GM21367 (cell line): ENCODE measurements around the gene PSG1.
"Not testable (repeated sequence)": the region's sequence is repeated elsewhere in the genome, so short reads cannot be mapped to it uniquely, and the experiment has no call there.

Experiments
- ATAC-seq: cut with Tn5 transposase; IDR thresholded peaks from one replicate; pipeline ENCODE4 v1.9.1; 2021; ENCODE audit not compliant: unreplicated experiment

Gene PSG1

DNA sequence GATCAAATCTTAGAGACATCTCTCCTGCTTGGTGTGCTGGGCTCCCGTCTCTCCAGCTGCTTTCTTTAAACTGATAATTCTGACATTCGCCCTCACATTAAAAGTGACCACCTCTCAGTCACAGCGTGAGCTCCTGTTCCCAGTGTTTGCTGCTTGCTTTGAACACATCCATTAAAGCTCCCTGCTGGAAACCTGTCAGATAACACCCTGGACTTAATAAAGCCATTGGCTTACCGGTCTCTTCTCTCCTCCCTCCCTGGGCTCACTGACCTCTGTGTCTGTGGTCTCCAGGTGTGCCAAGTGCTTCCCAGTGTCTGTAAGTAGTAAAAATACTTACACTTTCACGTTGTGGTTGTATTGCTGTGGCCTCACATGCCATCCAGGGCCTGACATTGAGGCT lies 2.5 kb upstream of the PSG1 start:
- not testable (repeated sequence) for ATAC-seq

DNA sequence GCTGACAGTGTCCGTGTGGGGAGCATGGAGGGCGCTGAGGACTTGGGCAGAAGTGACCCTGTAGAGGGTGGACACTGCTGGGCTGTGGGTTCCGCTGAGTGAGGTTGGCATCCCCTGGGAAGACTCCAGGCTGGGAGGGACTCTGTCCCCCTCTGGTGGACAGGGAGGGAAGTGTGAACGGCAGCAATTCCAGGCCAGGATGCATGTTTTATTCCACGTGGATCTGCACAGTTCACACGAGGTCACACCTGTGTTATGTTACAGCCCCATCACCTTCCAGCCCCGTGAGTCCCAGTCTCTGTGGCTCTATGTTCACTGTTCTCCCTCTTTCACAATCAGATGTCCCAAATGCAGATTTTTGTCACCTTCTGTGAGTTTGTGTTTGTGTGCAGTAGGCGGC lies 1.8 kb upstream of the PSG1 start:
- not testable (repeated sequence) for ATAC-seq

DNA sequence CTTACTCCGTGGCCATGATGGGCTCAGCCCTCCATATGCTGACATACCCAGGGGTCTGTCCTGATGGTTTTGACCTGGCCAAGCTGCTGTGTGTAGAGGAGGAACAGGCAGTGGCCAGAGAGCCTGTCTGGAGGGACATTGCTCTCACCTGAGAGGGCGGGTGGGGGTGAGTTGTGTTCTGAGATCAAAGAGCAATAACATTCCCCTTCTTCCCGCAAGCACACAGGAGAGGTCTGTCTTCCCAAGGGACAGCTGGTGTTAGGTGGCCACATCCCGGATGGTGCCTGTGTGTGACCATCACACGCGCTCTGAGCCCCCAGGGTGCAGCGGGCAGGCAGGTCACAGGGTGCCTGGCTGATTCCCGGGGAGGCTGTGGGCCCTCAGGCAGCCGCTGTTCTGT lies 1.1 kb upstream of the PSG1 start:
- ATAC-seq = not testable (repeated sequence)

DNA sequence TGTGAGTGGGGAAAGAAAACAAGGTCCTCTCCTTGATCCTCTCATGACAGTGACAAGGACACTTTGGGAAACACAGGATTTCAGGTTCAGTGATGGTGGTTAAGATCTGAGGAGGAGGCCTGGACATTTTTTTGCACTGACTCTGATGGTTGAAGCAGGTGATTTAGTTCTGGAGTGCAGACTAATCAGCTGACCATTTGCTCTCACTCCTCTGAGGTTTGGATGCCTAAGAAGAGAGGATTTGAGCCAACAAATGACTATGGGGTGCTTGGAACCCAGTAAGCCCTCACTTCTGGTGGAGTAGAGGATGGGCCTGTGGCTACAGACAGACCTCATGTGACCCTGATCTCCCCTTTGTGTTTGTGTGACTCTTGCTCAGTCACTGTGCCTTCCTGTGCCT lies 2.9 kb downstream of the PSG1 start:
- not testable (repeated sequence) for ATAC-seq

DNA sequence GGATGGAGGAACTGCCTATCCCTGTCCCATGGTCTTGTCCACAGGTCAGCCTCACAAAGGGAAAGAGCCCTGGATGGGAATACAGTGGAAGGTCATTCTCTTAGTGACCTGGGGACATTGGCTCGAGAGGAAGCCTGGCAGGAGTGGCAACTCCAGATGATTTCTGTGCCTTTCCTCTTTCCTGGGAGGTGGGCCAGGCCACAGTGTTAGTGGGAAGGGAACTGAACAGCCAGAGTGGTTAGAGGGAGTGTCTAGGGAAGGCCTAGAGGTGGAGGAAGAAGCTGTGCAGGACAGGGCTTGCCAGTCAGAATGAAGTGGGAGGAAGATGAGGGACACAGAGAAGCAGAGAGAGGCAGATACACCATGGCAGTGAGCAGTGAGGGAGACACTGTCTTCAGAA lies 3.6 kb downstream of the PSG1 start:
- not testable (repeated sequence) for ATAC-seq

DNA sequence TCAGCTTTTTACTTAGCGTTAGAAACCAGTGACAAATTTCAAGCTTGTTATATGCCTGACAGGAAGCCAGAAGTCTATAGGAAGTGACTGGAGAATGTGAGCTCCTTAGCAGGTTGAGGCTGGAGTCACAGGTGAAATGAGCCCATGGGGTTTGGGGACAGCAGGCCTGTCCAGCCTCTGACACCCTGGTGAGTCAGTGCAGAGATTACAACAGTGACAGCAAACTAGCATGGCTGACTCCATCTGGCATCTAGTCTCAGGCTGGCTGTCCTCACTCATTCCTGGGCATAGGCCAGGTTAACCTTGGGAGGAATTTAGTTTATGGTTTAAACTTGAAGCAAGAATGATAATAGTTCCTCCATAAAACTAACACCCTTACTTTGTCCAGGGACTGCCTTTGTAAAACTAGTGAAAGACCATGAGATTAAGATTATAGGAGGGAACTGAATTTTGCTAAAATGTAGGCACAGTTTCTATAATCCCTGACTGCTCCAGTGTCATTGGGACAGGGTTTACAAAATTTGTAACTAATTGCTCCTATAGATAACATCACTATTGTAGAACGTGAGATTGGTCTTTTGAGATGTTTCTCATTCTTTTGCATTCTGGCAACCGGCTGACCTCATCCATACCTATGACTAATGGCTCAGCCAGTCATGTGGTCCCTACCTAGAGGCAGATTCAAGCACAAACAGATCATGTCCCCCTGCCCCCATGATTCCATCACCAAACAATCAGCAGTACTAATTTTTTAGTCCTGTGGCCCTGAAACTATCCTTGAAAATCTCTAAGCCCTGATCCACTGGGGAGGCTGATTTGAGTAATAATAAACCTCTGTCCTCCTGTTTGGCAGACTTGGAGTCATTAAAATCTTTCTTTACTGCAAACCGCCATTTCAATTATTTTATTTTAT lies 4.4 kb downstream of the PSG1 start:
- ATAC-seq = not testable (repeated sequence)

DNA sequence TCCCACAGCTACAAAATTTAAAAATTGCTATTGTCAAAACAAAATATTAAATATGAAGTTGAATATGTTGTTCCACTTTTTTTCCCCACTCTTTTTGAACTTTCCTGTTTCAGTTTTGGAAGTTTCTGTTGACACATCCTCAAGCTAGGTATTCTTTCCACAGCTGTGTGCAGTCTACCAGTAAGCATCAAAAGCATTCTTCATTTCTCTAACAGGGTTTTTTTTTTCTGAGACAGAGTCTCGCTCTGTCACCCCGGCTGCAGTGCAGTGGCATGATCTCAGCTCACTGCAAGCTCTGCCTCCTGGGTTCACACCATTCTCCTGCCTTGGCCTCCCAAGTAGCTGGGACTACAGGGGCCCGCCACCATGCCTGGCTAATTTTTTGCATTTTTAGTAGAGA lies 5.4 kb downstream of the PSG1 start:
- ATAC-seq = not testable (repeated sequence)

DNA sequence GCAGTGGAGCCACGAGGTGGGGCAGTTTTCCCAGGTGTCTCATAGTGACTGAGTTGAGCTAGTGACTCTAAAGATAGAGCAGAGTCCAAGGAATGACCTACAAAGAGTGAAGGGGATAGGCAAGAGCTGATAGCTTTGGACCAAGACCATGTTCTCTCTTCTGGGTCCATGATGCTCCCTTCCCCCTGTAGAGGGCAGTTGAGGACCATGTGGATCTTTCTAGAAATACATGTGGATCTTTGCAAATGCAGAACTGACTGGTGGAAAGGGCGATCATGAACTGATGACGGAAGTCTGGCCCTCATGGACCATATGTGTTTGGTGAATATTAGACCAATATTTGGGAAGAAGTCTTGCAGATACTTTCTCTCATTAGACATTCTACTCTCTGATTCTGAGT lies 6.9 kb downstream of the PSG1 start:
- no peak for ATAC-seq

DNA sequence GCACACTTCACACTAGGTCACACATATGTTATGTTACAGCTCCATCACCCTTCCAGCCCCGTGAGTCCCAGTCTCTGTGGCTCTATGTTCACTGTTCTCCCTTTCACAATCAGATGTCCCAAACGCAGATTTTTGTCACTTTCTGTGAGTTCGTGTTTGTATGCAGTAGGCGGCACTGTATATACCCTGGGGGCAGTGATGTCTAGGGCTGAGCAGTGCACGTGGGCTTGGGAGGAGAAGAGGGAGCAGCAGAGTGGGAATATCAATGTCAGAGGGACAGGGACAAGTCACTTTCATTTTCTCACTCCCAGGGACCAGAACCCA lies 22.0 kb downstream of the PSG1 start:
- ATAC-seq = no peak

DNA sequence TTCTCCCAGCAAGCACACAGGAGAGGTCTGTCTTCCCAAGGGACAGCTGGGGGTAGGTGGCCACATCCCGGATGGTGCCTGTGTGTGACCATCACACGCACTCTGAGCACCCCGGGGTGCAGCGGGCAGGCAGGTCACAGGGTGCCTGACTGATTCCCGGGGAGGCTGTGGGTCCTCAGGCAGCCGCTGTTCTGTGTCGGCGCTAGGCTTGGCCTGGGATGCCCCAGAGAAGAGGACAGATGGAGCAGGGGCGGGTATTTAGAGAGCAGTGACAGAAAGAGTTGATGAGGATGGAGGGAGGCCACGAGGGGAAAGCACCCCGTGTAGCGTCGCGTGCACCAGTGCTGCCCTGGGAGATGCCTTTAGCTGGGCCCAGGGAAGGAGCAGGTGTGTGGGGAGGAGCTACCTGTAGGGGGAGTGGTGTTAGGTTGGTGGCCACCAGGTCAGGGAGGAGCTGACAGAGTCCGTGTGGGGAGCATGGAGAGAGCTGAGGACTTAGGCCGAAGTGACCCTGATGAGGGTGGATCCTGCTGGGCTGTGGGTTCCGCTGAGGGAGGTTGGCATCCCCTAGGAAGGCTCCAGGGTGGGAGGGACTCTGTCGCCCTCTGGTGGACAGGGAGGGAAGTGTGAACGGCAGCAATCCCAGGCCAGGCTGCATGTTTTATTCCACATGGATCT lies 22.5 kb downstream of the PSG1 start:
- not testable (repeated sequence) for ATAC-seq

DNA sequence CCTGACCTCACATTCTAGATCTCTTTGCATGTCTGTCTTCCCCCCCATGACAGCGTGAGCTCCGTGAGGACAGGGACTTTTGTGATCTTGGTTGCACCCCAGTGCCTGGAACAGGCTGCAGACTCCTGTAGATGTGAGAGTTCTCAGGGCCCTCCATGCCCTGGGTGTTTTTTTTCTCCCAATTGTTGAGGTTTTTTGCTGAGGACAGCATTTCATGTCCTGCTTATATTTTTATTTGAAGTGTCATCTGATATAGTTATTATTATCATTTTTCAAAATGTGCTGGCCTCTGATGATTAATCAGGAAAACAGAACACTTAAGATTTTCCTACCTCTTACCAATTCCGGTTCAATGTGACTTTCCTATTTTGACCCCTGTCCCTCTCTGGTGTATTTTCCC lies 24.8 kb downstream of the PSG1 start:
- ATAC-seq = not testable (repeated sequence)

DNA sequence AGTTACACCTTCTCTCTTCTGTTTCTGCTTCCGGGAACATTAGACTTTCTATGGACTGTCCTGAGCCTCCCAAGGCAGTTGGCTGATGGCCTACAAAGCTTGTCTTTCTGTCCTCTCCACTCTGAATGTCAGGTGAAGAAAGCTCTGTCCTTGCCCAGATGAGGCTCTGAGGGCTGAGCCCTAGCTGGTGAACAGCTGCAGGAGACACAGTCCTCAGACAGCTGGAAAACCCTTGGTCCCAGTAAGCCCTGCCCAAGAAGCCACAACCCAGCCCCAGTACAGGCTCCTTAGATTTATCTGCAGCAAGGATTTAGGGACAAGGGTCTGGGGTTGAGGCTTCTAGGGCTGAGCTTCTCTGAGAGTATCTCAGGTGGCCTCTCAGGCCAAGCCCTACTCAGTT lies 26.3 kb downstream of the PSG1 start:
- ATAC-seq = not testable (repeated sequence)

DNA sequence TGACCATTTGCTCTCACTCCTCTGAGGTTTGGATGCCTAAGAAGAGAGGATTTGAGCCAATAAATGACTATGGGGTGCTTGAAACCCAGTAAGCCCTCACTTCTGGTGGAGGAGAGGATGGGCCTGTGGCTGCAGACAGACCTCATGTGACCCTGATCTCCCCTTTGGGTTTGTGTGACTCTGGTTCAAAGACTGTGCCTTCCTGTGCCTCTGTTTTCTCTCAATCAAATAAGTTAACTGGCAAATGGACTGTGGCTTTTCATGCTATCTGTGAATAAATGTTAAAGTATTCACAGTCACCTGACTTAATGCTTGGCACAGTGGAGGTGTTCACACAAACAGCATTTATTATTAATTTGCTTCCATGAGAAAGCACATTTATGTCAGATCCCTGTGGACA lies 26.7 kb downstream of the PSG1 start:
- not testable (repeated sequence) for ATAC-seq

DNA sequence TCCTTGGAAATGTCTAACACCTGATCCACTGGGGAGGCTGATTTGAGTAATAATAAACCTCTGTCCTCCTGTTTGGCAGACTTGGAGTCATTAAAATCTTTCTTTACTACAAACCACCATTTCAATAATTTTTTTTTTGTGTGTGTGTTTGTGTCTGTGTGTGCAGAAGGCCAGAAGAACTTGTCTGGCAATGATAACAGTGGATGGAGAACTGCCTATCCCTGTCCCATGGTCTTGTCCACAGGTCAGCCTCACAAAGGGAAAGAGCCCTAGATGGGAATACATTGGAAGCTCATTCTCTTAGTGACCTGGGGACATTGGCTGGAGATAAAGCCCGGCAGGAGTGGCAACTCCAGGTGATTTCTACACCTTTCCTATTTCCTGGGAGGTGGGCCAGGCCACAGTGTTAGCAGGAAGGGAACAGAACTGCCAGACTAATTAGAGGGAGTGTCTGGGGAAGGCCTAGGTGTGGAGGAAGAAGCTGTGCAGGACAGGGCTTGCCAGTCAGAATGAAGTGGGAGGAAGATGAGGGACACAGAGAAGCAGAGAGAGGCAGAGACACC lies 27.7 kb downstream of the PSG1 start:
- ATAC-seq = not testable (repeated sequence)

DNA sequence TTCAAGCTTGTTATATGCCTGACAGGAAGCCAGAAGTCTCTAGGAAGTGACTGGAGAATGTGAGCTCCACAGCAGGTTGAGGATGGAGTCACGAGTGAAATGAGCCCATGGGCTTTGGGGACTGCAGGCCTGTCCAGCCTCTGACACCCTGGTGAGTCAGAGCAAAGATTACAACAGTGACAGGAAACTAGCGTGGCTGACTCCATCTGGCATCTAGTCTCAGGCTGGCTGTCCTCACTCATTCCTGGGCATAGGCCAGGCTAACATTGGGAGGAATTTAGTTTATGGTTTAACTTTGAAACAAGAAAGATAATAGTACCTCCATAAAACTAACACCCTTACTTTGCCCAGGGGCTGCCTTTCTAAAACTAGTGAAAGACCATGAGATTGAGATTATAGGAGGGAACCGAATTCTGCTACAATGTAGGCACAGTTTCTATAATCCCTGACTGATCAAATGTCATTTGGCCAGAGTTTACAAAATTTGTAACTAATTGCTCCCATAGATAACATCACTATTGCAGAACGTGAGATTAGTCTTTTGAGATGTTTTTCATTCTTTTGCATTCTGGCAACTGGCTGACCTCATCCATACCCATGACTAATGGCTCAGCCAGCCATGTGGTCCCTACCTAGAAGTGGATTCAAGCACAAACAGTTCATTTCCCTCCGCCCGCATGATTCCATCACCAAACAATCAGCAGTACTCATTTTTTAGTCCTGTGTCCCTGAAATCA lies 28.4 kb downstream of the PSG1 start:
- no peak for ATAC-seq

DNA sequence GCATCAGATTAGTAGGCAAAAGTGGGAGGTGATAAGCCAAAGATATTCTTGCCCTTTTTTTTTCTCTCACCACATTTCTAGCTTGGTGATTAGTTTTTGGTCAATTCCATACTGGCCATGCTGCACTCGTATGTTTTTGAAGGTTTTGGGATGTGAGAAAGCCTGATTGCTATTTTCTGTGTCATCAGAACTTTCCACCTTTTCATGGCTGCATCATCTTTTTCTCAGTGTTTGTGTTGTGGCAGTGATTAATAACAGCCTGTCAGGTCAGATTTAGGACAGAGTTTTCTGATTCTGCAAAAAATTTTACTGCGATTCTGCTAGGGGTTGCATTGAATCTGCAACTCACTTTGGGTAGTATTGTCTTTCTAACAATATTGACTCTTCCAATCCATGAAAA lies 32.9 kb downstream of the PSG1 start:
- ATAC-seq = no peak

DNA sequence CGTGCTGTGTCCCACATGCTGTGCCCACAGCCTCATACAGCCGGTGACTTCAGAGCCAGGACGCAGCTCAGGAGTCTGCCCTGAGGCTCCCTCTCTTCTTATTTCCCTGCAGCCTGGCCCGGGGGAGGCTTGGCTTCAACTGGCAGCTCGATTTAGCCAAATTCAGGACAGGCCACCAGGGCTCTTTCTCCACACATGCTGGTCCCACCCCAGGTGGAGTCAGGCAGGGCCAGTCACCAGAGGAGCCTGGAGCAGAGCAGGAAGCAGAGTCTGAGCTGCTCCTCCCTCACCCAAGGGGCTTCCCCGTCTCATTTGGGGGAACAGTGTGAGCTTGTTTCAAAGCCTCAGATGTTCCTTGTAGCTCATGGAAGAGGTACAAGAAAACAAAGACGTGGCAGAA lies 35.9 kb downstream of the PSG1 start:
- not testable (repeated sequence) for ATAC-seq

DNA sequence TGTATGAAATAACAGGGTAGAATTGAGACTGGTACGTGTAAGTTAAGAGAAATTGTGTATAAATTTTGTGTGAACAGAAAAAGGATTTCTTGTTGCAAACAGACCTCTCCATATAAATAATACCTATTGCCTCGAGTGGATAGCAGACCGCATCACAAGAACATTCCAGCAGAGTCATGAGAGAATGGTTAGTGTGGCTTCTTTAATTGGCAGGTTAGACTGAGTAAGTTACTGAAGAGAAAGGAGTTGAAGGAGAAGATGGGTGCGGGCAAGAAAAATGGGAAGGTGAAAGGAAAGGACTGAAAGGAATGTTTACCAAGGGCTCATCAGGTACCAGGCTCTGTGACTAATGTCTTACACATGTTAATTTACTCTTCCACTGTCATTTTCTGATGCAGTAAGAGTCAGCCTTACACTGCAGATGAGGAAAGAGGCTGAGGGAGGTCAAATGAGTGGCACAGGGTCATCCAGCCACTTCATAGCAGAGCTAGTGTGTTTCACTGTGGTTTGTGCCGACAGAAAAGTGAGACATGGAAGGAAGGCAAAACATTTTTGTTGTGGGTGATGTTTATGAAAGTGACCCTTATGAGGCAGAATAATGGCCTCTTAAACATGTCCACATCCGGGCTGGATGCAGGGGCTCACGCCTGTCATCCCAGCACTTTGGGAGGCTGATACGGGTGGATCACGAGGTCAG lies 46.6 kb downstream of the PSG1 start:
- ATAC-seq = not testable (repeated sequence)

DNA sequence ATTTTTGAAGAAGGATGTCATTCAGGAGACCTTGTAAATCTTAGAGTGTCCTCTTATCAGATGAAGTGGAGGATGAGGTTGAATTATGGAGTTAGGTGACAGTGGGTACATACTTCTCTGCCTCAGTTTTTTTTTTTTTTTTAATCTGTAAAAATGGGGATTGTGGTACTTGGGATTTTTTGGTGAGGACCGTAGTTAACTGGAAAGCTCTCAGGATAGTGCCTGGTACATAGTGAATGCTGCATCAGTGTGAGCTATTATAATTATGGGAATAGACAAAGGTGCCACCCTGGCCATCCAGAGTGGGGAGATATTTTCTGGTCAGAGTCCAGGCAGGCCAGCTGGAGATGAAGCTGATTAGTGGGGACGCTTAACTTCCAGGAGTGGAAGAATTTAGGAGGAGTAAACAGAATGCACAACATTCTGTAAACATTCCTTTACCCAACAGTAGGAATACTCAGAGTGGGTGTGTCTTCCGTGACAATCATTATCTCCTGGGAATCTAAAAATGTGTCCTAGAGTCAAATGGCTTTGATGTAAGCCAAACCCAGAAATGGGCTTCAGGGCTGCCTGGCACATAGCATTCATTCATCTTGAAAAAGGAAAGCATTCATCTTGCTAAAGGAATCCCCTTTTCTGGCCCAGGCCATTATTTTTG lies 47.4 kb downstream of the PSG1 start:
- ATAC-seq = not testable (repeated sequence)
